ENCODE results near the gene SHROOM3. TPM values are rescaled to one million over a fixed set of nuclear protein-coding genes. Genes with fewer than 3 reads are reported as not detected.

The SHROOM3 gene
- total RNA-seq, 2 donors from 2014 or later, result 56.7 to 96.0 TPM

DNA sequence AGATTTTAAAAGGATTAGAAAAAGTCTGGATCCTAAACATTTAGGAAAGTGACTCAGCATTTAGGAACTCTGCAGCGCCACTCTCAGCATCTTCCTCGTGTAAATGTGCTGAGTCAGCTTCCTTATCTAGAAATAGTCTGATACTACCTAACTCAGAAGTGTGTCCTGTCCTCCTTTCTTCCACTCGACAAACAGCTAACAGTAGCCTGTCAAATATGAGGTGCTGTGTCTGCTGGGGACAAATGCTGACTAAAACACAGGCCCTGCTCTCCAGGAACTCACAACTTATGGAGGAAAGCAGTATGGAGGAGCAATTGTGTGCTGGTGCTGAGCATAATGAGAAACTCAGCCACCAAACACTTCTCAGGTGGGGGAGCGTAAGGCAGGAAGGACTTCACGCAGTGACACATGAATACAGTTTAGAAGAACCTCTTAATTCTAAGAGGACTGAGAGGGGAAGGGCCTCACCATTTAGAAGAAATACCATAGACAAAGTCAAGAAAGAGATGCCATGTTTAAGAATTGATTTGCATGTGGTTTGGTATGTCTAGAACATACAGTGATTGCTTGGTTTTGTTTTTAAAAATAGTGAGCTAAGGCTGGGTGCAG, 337.6 kb downstream of the SHROOM3 start:
- Histone ChIP-seq H3K27me3 (no peaks in the 10 kb centered on the region), H3K9me3 (no peaks in the 10 kb centered on the region), H3K27ac (no peak overlapping the region), H3K4me3 (no peak overlapping the region), H3K4me1 (peaks cover 5% of the 10 kb centered on the region), H3K36me3 (replicated peaks in 1 of 2; ENCODE audit: insufficient read depth in 1 of 2, low read depth in 2 of 2) (no peaks in the 10 kb centered on the region)
- 62 to 73% methylated on average over 5 of the region's 5 CpGs for WGBS, 2 donors
- intact Hi-C loops (cut with DNase I), result no loop called here
- TF ChIP-seq POLR2A (IDR thresholded peaks at IDR 0.05), result no peak
- TF ChIP-seq, protein P1, sequence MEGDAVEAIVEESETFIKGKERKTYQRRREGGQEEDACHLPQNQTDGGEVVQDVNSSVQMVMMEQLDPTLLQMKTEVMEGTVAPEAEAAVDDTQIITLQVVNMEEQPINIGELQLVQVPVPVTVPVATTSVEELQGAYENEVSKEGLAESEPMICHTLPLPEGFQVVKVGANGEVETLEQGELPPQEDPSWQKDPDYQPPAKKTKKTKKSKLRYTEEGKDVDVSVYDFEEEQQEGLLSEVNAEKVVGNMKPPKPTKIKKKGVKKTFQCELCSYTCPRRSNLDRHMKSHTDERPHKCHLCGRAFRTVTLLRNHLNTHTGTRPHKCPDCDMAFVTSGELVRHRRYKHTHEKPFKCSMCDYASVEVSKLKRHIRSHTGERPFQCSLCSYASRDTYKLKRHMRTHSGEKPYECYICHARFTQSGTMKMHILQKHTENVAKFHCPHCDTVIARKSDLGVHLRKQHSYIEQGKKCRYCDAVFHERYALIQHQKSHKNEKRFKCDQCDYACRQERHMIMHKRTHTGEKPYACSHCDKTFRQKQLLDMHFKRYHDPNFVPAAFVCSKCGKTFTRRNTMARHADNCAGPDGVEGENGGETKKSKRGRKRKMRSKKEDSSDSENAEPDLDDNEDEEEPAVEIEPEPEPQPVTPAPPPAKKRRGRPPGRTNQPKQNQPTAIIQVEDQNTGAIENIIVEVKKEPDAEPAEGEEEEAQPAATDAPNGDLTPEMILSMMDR (IDR thresholded peaks at IDR 0.05), result no peak
- DNase-seq, result no peak
- no peak for ATAC-seq

DNA sequence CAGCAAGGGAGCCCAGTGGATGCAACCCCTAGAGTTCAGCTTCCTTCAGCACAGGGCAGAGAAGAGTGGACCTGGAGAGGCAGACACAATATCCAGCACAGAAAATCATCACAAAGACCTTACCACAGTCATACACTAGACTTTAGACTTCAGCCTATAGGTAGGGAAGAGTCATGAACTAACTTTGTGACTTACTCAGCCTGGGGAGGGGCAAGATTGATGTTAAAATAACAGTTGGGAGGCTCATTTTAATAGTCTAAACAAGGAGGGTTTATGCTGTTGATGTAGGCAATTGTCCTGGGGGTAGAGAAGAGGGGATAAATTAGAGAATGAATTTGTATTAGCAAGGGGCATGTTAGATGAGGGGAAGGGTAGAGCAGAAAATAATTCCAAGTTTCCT, 338.7 kb downstream of the SHROOM3 start:
- no peak for ATAC-seq
- intact Hi-C loops (cut with DNase I), result no loop called here
- no peaks in the 10 kb centered on the region for H3K9me3 ChIP-seq
- H3K4me1 ChIP-seq, result peaks cover 3% of the 10 kb centered on the region
- TF ChIP-seq POLR2A (IDR thresholded peaks at IDR 0.05), result no peak
- TF ChIP-seq, protein P1 (IDR thresholded peaks at IDR 0.05), result no peak
- H3K27me3 ChIP-seq, result no peaks in the 10 kb centered on the region
- no peaks in the 10 kb centered on the region for H3K36me3 ChIP-seq (replicated peaks in 1 of 2; ENCODE audit: insufficient read depth in 1 of 2, low read depth in 2 of 2)
- H3K27ac ChIP-seq, result no peak overlapping the region
- no peak overlapping the region for H3K4me3 ChIP-seq
- DNase-seq, result no peak

DNA sequence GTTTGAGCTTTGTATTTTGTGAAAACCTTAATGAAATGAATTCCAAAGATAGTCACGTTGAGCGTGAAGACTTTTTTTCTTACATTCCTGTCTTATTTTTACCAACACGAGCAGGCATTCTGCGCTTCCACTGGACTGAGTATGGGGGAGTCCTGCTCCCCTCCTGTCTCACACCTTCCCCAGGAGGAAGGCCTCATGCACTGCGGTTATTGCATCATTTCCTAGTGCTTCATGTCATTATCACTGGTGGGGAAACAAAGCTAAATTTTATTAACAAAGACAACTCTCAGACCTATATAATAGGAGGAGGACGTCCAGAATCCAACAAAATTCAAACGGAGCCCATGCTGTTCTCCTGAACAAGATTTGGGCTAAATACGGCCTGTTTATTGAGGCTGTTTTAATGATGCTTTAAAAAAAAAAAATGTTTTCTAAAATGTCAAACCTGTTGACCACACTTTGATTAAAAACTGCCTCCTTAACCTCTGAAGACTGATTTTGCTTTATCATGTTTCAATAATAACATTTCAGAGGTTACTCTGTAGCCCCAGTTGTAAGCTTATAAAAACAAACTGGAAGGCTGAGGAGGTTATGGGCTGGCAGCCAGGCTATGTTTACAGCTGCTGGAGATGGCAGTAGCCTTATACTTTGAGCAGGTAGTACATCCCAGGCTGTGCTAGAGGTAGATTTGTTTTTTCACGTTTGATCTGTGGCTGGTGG, 344.9 kb downstream of the SHROOM3 start:
- WGBS, 2 donors, result 84 to 85% methylated on average over 9 of the region's 9 CpGs
- peaks cover 0 to 3% of the 10 kb centered on the region in 2 donors for H3K36me3 ChIP-seq (replicated peaks in 1 of 2; ENCODE audit: insufficient read depth in 1 of 2, low read depth in 2 of 2)
- ATAC-seq, result no peak

DNA sequence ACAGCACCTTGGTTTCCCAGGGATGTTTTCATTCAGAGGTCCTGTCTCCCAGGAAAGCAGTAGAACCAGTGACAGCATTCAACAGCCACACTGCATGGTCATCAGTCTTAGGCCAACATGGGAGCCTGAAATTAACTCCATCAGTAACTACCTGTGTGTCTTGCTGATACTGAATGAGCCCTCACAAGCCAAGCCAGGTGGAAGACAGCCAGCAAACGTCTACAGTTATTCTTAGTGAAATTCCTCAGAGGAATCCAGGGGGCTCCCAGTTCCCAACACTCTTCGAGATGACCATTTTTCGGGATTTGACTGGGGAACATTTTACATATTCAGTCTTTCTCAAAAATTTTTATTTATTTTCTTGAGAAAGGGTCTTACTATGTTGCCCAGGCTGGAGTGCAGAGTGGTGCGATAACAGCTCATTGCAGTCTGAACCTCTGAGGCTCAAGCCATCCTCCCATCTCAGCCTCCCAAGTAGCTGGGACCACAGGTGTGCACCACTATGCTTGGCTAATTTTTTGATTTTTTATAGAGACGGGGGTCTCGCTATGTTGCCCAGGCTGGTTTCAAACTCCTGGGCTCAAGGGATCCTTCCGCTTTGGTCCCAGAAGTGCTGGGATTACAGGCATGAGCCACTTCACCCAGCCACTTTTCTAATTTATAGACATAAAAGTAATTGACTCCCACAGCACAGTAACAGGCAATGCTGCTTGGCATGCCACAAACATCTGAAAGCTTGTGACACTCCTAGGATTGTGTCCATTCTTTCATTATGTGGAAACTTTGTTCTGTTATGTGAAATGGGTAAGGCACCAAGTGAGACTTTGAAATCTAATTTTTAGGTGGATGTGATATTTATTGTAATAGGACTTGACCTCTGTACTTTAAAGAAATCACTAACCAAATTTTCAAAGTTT, 346.0 kb downstream of the SHROOM3 start:
- WGBS, 2 donors, result 90 to 91% methylated on average over 7 of the region's 7 CpGs
- Histone ChIP-seq H3K27me3 (no peaks in the 10 kb centered on the region), H3K4me3 (no peak overlapping the region), H3K27ac (no peak overlapping the region), H3K4me1 (no peaks in the 10 kb centered on the region), H3K36me3 (replicated peaks in 1 of 2; ENCODE audit: insufficient read depth in 1 of 2, low read depth in 2 of 2) (peaks cover 0 to 3% of the 10 kb centered on the region in 2 donors), H3K9me3 (no peaks in the 10 kb centered on the region)
- ATAC-seq, result no peak
- DNase-seq, result no peak
- intact Hi-C loops (cut with DNase I), result no loop called here
- TF ChIP-seq, protein P1 (IDR thresholded peaks at IDR 0.05), result no peak
- no peak for TF ChIP-seq POLR2A (IDR thresholded peaks at IDR 0.05)

More for the DNA sequence above, 344.9 kb downstream of the SHROOM3 start:
- Histone ChIP-seq H3K27me3 (no peaks in the 10 kb centered on the region), H3K4me3 (no peak overlapping the region), H3K4me1 (no peaks in the 10 kb centered on the region), H3K27ac (no peak overlapping the region), H3K9me3 (no peaks in the 10 kb centered on the region)
- intact Hi-C loops (cut with DNase I), result no loop called here
- TF ChIP-seq, protein P1 (IDR thresholded peaks at IDR 0.05), result no peak
- TF ChIP-seq POLR2A (IDR thresholded peaks at IDR 0.05), result no peak
- no peak for DNase-seq

Measured in body of pancreas (tissue), 4 donors.